Measurements from ENCODE around the gene CSNK1E.
A peak's percentile ranks its signal among the peaks of the same experiment; 100 is the strongest.

Gene CSNK1E

DNA sequence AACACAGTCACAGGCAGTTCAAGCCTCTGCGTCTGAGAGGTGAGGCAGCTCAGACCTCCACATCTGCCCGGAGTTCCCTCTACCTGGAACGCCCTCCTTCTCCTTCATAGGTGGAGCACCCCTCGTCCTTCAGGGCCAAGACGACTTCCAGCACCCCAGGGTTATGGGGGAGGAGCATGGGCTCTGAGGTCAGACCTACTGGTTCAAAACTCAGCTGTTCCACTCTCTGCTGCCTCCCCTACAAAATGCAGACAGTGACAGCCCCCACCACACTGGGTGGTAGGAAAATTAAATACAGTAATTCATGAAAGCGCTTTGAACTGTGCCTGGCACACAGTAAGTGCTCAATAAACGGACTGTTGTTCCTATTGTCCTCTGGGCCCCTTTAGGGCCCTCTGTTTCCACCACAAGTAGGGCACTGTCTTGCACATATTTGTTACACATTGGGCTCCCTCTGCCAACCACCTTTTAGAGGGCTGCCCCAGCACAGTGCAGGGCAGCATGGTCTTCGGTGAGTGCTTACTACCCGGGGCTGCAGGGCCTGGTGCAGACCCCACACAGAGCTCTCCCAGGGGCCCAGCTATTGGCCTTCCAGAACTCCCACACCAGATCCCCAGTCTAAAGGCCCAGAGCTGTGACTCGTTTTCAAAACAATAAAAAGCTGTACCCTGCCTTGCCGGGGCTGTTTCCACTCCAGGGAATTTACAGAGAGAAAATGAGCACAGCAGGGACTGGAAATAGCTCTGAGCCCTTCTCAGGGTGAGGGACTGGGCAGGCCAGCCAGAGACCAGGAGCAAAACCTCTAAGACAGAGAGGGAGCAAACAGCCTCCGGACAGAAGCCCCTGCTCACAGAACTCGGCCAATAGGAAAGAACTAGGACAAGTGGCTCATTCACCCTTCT lies 46.9 kb downstream of the CSNK1E start:
- Histone ChIP-seq H3K27me3 (ENCODE audit: insufficient read depth, poor library complexity, severe bottlenecking) (no peaks in the 10 kb centered on the region), H3K4me3 (replicated peaks; ENCODE audit: insufficient read depth, low read length) (no peak overlapping the region), H3K27ac (replicated peaks) (no peak overlapping the region)
- TF ChIP-seq, protein P1, sequence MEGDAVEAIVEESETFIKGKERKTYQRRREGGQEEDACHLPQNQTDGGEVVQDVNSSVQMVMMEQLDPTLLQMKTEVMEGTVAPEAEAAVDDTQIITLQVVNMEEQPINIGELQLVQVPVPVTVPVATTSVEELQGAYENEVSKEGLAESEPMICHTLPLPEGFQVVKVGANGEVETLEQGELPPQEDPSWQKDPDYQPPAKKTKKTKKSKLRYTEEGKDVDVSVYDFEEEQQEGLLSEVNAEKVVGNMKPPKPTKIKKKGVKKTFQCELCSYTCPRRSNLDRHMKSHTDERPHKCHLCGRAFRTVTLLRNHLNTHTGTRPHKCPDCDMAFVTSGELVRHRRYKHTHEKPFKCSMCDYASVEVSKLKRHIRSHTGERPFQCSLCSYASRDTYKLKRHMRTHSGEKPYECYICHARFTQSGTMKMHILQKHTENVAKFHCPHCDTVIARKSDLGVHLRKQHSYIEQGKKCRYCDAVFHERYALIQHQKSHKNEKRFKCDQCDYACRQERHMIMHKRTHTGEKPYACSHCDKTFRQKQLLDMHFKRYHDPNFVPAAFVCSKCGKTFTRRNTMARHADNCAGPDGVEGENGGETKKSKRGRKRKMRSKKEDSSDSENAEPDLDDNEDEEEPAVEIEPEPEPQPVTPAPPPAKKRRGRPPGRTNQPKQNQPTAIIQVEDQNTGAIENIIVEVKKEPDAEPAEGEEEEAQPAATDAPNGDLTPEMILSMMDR (IDR thresholded peaks at IDR 0.05; ENCODE audit: insufficient read depth, low read length): no peak
- TF ChIP-seq, protein P2, sequence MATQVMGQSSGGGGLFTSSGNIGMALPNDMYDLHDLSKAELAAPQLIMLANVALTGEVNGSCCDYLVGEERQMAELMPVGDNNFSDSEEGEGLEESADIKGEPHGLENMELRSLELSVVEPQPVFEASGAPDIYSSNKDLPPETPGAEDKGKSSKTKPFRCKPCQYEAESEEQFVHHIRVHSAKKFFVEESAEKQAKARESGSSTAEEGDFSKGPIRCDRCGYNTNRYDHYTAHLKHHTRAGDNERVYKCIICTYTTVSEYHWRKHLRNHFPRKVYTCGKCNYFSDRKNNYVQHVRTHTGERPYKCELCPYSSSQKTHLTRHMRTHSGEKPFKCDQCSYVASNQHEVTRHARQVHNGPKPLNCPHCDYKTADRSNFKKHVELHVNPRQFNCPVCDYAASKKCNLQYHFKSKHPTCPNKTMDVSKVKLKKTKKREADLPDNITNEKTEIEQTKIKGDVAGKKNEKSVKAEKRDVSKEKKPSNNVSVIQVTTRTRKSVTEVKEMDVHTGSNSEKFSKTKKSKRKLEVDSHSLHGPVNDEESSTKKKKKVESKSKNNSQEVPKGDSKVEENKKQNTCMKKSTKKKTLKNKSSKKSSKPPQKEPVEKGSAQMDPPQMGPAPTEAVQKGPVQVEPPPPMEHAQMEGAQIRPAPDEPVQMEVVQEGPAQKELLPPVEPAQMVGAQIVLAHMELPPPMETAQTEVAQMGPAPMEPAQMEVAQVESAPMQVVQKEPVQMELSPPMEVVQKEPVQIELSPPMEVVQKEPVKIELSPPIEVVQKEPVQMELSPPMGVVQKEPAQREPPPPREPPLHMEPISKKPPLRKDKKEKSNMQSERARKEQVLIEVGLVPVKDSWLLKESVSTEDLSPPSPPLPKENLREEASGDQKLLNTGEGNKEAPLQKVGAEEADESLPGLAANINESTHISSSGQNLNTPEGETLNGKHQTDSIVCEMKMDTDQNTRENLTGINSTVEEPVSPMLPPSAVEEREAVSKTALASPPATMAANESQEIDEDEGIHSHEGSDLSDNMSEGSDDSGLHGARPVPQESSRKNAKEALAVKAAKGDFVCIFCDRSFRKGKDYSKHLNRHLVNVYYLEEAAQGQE (IDR thresholded peaks at IDR 0.05; ENCODE audit: insufficient replicate concordance, low read depth): no peak
- no peak for TF ChIP-seq GABPA (IDR thresholded peaks at IDR 0.05; ENCODE audit: low read depth)
- no peak for TF ChIP-seq POLR2AphosphoS5 (IDR thresholded peaks at IDR 0.05; ENCODE audit: low read depth)
- no peak for TF ChIP-seq SPI1 (IDR thresholded peaks at IDR 0.05; ENCODE audit: borderline replicate concordance, low read depth)
- no peak for DNase-seq (ENCODE audit: low read depth in 1 of 2, low spot score in 1 of 2)

DNA sequence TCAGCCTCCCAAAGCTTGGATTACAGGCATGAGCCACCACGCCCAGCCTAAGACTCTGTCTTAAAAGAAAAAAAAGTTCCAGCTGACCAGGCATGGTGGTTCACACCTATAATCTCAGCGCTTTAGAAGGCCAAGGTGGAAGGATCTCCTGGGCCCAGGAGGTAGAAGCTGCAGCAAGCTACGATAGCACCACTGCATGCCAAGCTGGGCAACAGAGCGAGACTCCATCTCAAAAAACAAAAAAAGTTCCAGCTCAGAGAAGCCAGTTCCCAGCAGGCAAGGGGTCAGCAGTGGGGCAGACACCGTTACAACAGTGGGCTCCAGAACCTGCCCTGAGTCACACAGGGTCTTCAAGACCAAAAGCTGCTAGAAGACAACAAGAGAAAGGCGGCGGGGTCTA lies 47.8 kb downstream of the CSNK1E start:
- no peak for DNase-seq (ENCODE audit: low read depth in 1 of 2, low spot score in 1 of 2)
- Histone ChIP-seq H3K27me3 (ENCODE audit: insufficient read depth, poor library complexity, severe bottlenecking) (no peaks in the 10 kb centered on the region), H3K4me3 (replicated peaks; ENCODE audit: insufficient read depth, low read length) (no peak overlapping the region), H3K27ac (replicated peaks) (no peak overlapping the region)
- TF ChIP-seq, protein P2 (IDR thresholded peaks at IDR 0.05; ENCODE audit: insufficient replicate concordance, low read depth): no peak
- TF ChIP-seq POLR2AphosphoS5 (IDR thresholded peaks at IDR 0.05; ENCODE audit: low read depth) (no peak), GABPA (IDR thresholded peaks at IDR 0.05; ENCODE audit: low read depth) (no peak), SPI1 (IDR thresholded peaks at IDR 0.05; ENCODE audit: borderline replicate concordance, low read depth) (no peak)
- TF ChIP-seq, protein P1 (IDR thresholded peaks at IDR 0.05; ENCODE audit: insufficient read depth, low read length): no peak

DNA sequence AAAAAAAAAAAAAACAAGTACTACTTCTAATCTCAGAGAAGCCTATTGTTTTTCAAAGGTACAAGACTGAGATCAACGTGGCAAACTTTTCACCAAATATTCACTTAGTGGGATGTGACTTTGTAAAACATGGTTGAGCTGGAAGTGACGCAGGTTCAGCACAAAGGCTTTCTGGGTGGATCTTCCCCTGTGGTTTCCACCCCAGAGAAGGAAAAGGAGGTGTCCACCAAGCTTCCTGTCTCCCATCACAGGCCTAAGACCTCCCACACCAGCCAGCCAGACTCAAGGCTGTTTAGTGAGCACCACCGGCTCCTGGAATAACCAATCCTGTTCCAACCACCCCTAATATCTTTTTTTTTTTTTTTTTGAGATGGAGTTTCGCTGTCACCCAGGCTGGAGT lies 50.1 kb downstream of the CSNK1E start:
- TF ChIP-seq POLR2AphosphoS5 (IDR thresholded peaks at IDR 0.05; ENCODE audit: low read depth) (no peak), GABPA (IDR thresholded peaks at IDR 0.05; ENCODE audit: low read depth) (no peak), SPI1 (IDR thresholded peaks at IDR 0.05; ENCODE audit: borderline replicate concordance, low read depth) (no peak)
- TF ChIP-seq, protein P1 (IDR thresholded peaks at IDR 0.05; ENCODE audit: insufficient read depth, low read length): no peak
- TF ChIP-seq, protein P2 (IDR thresholded peaks at IDR 0.05; ENCODE audit: insufficient replicate concordance, low read depth): no peak

More for the DNA sequence above, 50.1 kb downstream of the CSNK1E start:
- H3K27ac ChIP-seq (replicated peaks): no peak overlapping the region
- peak in 1 of 2 experiments; percentile 39 for DNase-seq (ENCODE audit: low read depth in 1 of 2, low spot score in 1 of 2)
- no peaks in the 10 kb centered on the region for H3K27me3 ChIP-seq (ENCODE audit: insufficient read depth, poor library complexity, severe bottlenecking)
- H3K4me3 ChIP-seq (replicated peaks; ENCODE audit: insufficient read depth, low read length): no peak overlapping the region

All from HL-60 (cell line).